Measurements from ENCODE around the gene CABP5. TPM values are rescaled to one million over a fixed set of nuclear protein-coding genes. Genes with fewer than 3 reads are reported as not detected.

Gene CABP5
- total RNA-seq, 1 experiment from 2014 or later: not detected

DNA sequence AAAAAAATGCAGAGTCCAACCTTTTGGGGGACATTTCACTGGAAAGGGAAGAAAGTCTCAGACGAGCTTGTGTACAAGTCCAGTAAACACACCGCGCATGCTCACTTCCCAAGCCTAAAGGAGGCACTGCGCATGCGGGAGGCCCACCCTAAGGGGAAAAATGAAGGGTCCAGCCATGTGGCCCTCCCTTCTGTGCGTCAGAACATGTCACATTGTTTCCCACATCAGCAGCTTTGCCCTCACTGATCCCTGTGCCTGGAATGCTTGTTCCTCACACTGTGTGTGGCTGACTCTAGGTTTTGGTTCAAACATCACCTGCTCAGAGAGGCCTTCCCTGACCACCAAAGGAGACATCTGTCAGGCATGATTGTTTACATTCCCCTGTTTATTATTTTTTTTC is 45.1 kb downstream of the CABP5 start:
- Histone ChIP-seq H3K4me2 (ENCODE audit: low read length) (no peak overlapping the region), H3K9ac (ENCODE audit: low read length) (no peak overlapping the region), H3K4me3 (replicated peaks in 1 of 2; ENCODE audit: low read depth in 1 of 2, low read length in 2 of 2) (no peak overlapping the region), H3K79me2 (ENCODE audit: insufficient read depth, low read length) (no peaks in the 10 kb centered on the region), H3K4me1 (ENCODE audit: control insufficient read depth in 1 of 2, insufficient read depth in 2 of 2, low read length in 2 of 2) (no peaks in the 10 kb centered on the region), H3K9me2 (ENCODE audit: insufficient read depth) (0 out of 2 replicates have a peak, but pooled peaks cover 4% of the 10 kb centered on the region), H3K9me3 (ENCODE audit: control insufficient read depth in 1 of 2, insufficient read depth in 1 of 2, low read depth in 1 of 2, low read length in 2 of 2) (no peaks in the 10 kb centered on the region), H3K27ac (ENCODE audit: low read depth, low read length) (no peak overlapping the region), H4K20me1 (ENCODE audit: insufficient read depth) (no peaks in the 10 kb centered on the region), H3K36me3 (ENCODE audit: control insufficient read depth in 1 of 2, insufficient read depth in 2 of 2, low read length in 2 of 2) (no peaks in the 10 kb centered on the region), H3K27me3 (ENCODE audit: insufficient read depth, low read length) (no peaks in the 10 kb centered on the region), H2AFZ (ENCODE audit: low read depth, low read length, poor library complexity, severe bottlenecking) (no peak overlapping the region)
- POLR2A ChIA-PET: no interaction called here
- CTCF ChIA-PET: no interaction called here
- DNase-seq (ENCODE audit: low read depth, low spot score) (no peak), ATAC-seq (no peak)
- RAD21 ChIA-PET (ENCODE audit: low non-redundant PET in 1 of 2, low total read pairs in 2 of 2, uncharacterized antibody in 2 of 2, unreplicated experiment in 2 of 2): no interaction called here
- TF ChIP-seq, protein P1, sequence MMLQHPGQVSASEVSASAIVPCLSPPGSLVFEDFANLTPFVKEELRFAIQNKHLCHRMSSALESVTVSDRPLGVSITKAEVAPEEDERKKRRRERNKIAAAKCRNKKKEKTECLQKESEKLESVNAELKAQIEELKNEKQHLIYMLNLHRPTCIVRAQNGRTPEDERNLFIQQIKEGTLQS (IDR thresholded peaks at IDR 0.05): no peak
- TF ChIP-seq CBX3 (IDR thresholded peaks at IDR 0.05; ENCODE audit: low read depth) (no peak), FOSL1 (IDR thresholded peaks at IDR 0.05; ENCODE audit: low read depth) (no peak), JUND (IDR thresholded peaks at IDR 0.05) (no peak), CEBPB (IDR thresholded peaks at IDR 0.05; ENCODE audit: low read depth) (no peak), YY1 (IDR thresholded peaks at IDR 0.05; ENCODE audit: extremely low read depth, insufficient replicate concordance, low read depth, low read length) (no peak), MAX (IDR thresholded peaks at IDR 0.05) (no peak), SP1 (IDR thresholded peaks at IDR 0.05; ENCODE audit: low read depth) (no peak), EGR1 (IDR thresholded peaks at IDR 0.05; ENCODE audit: low read depth) (no peak), ELF1 (IDR thresholded peaks at IDR 0.05; ENCODE audit: borderline replicate concordance, low read depth) (no peak), SIN3A (IDR thresholded peaks at IDR 0.05; ENCODE audit: low read depth) (no peak), TCF7L2 (IDR thresholded peaks at IDR 0.05; ENCODE audit: borderline replicate concordance, extremely low read depth, insufficient read depth, insufficient read length) (no peak)
- TF ChIP-seq, protein P2, sequence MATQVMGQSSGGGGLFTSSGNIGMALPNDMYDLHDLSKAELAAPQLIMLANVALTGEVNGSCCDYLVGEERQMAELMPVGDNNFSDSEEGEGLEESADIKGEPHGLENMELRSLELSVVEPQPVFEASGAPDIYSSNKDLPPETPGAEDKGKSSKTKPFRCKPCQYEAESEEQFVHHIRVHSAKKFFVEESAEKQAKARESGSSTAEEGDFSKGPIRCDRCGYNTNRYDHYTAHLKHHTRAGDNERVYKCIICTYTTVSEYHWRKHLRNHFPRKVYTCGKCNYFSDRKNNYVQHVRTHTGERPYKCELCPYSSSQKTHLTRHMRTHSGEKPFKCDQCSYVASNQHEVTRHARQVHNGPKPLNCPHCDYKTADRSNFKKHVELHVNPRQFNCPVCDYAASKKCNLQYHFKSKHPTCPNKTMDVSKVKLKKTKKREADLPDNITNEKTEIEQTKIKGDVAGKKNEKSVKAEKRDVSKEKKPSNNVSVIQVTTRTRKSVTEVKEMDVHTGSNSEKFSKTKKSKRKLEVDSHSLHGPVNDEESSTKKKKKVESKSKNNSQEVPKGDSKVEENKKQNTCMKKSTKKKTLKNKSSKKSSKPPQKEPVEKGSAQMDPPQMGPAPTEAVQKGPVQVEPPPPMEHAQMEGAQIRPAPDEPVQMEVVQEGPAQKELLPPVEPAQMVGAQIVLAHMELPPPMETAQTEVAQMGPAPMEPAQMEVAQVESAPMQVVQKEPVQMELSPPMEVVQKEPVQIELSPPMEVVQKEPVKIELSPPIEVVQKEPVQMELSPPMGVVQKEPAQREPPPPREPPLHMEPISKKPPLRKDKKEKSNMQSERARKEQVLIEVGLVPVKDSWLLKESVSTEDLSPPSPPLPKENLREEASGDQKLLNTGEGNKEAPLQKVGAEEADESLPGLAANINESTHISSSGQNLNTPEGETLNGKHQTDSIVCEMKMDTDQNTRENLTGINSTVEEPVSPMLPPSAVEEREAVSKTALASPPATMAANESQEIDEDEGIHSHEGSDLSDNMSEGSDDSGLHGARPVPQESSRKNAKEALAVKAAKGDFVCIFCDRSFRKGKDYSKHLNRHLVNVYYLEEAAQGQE (IDR thresholded peaks at IDR 0.05; ENCODE audit: low read depth): no peak
- no TSS peak for BruUV-seq (replicated peaks)
- intact Hi-C loops (cut with micrococcal nuclease): no loop called here
